Caco-2 (cell line): ENCODE results near the gene THBS4. TPM values are rescaled to one million over a fixed set of nuclear protein-coding genes. Genes with fewer than 3 reads are reported as not detected.
"Not testable (repeated sequence)": the region's sequence is repeated elsewhere in the genome, so short reads cannot be mapped to it uniquely, and the experiment has no call there.

Experiments
- BruUV-seq: library from RNA; stranded (reverse); fragments of 400-500 nt; replicated peaks from 2 replicates; lab custom pipeline; 2021; lab: Mats Ljungman, UMichigan
- CTCF ChIA-PET: fragments of 300-600 bp; sonication (Branson Sonifier 250); formaldehyde crosslinking; loops from one replicate; lab custom pipeline; 2022; ENCODE audit warnings: antibody characterized with exemption; lab: Charles Lee
- POLR2A ChIA-PET: fragments of 300-600 bp; sonication (Branson Sonifier 250); formaldehyde crosslinking; loops from one replicate; lab custom pipeline; 2022; ENCODE audit warnings: antibody characterized with exemption; lab: Charles Lee
- DNase-seq, 2 experiments: peaks; one replicate each; pipeline versions ENCODE4 v3.0.0 to v3.0.0-alpha.2; 2020 to 2022
- H3K27me3 ChIP-seq: replicated peaks from 2 replicates; pipeline ENCODE4 v1.6.0; 2011; ENCODE audit warnings: low read length; ENCODE audit not compliant: control insufficient read depth, insufficient read depth
- H3K36me3 ChIP-seq: 2 replicates; pipeline ENCODE4 v1.5.1; 2011; ENCODE audit warnings: low read length; ENCODE audit not compliant: control insufficient read depth, insufficient read depth
- H3K4me1 ChIP-seq: fragments of 250-450 bp; sonication (Bioruptor Pico); 2 replicates; pipeline ENCODE4 v1.5.1; 2020; ENCODE audit warnings: mild to moderate bottlenecking
- H3K4me3 ChIP-seq: 2 replicates; pipeline ENCODE4 v1.5.1; 2011; ENCODE audit warnings: low read depth, mild to moderate bottlenecking, control low read depth, low read length
- H3K9me3 ChIP-seq: fragments of 250-450 bp; sonication (Bioruptor Pico); 2 replicates; pipeline ENCODE4 v1.5.1; 2020; ENCODE audit warnings: mild to moderate bottlenecking, moderate library complexity
- H3K27ac Mint-ChIP-seq: one replicate; pipeline ENCODE4 v1.8.0; 2022; ENCODE audit warnings: mixed read lengths; ENCODE audit not compliant: unreplicated experiment
- H3K27me3 Mint-ChIP-seq: one replicate; pipeline ENCODE4 v1.8.0; 2022; ENCODE audit warnings: mixed read lengths; ENCODE audit not compliant: insufficient read depth, unreplicated experiment
- H3K36me3 Mint-ChIP-seq: one replicate; pipeline ENCODE4 v1.8.0; 2022; ENCODE audit warnings: mild to moderate bottlenecking, mixed read lengths; ENCODE audit not compliant: insufficient read depth, unreplicated experiment
- H3K4me1 Mint-ChIP-seq: one replicate; pipeline ENCODE4 v1.8.0; 2022; ENCODE audit warnings: low read depth, mixed read lengths; ENCODE audit not compliant: unreplicated experiment
- H3K4me3 Mint-ChIP-seq: one replicate; pipeline ENCODE4 v1.8.0; 2022; ENCODE audit warnings: mild to moderate bottlenecking, moderate library complexity, mixed read lengths; ENCODE audit not compliant: unreplicated experiment
- H3K9me3 Mint-ChIP-seq: one replicate; pipeline ENCODE4 v1.8.0; 2022; ENCODE audit warnings: mixed read lengths; ENCODE audit not compliant: unreplicated experiment
- CTCF ChIP-seq, 2 experiments: fragments of 200-600 bp in 1 of 2; IDR thresholded peaks; 1 replicate in 1 of 2; 2 replicates in 1 of 2; pipeline versions ENCODE4 v1.5.1 to v1.8.0; 2011 to 2022; ENCODE audit warnings: antibody characterized with exemption in 1 of 2, control low read depth in 1 of 2, inconsistent platforms in 1 of 2, low read depth in 1 of 2, low read length in 1 of 2, mild to moderate bottlenecking in 1 of 2, moderate library complexity in 1 of 2; ENCODE audit not compliant: insufficient read depth in 1 of 2, severe bottlenecking in 1 of 2, unreplicated experiment in 1 of 2
- intact Hi-C: fragments of 100-400 bp; cut with micrococcal nuclease; formaldehyde crosslinking; loops from one replicate; pipeline ENCODE4 v1.10.0; 2022; ENCODE audit not compliant: unreplicated experiment
- total RNA-seq: library from RNA; stranded (reverse); gene quantifications from 2 replicates; pipeline ENCODE4 v1.2.3, GENCODE V29; 2022

The THBS4 gene
- total RNA-seq, 1 experiment from 2014 or later: not detected

- H3K4me3 ChIP-seq: no peak overlapping the region
- POLR2A ChIA-PET: interaction anchor here (0.8 kb wide), 1 partner anchor 28 kb away, joined by 3 read pairs; no protein-coding TSS in a partner anchor
- no peaks in the 10 kb centered on the region for H3K27me3 Mint-ChIP-seq
- intact Hi-C loops: no loop called here
- H3K27ac Mint-ChIP-seq: peak overlapping the region; percentile 91
- peaks cover 22% of the 10 kb centered on the region for H3K9me3 Mint-ChIP-seq
- peak overlapping the region; percentile 12 for H3K4me3 Mint-ChIP-seq
- TF ChIP-seq CTCF (IDR thresholded peaks at IDR 0.05; ENCODE audit: insufficient read depth in 1 of 2, low read depth in 1 of 2, low read length in 1 of 2, severe bottlenecking in 1 of 2, unreplicated experiment in 1 of 2): no peak
- H3K4me1 ChIP-seq: peaks cover 52% of the 10 kb centered on the region
- peaks cover 44% of the 10 kb centered on the region for H3K36me3 Mint-ChIP-seq
- no TSS peak for BruUV-seq
- no peaks in the 10 kb centered on the region; the same call in 1 of the 2 replicates for H3K36me3 ChIP-seq
- no peaks in the 10 kb centered on the region for H3K27me3 ChIP-seq
- H3K9me3 ChIP-seq: peaks cover 2% of the 10 kb centered on the region; the same call in 1 of the 2 replicates
- H3K4me1 Mint-ChIP-seq: peaks cover 83% of the 10 kb centered on the region
- CTCF ChIA-PET: interaction anchor here (0.8 to 2.1 kb wide), 5 partner anchors 13 to 95 kb away, joined by 3 to 6 read pairs (median 5); no protein-coding TSS in a partner anchor
- no peak for DNase-seq
Measured at GRCh38 chr5:80109646-80110478, 74.7 kb downstream of the THBS4 start.

GRCh38 chr5:80111376-80111990 lies 76.3 kb downstream of the THBS4 start:
- H3K27me3 ChIP-seq, H3K27me3 Mint-ChIP-seq, H3K9me3 ChIP-seq, H3K36me3 ChIP-seq, H3K4me3 ChIP-seq, BruUV-seq: not testable (repeated sequence)
- intact Hi-C loops: loop anchor here (1.0 kb wide), 6 partner anchors 17 to 145 kb away; partner anchors contain the start of gene SERINC5
- H3K36me3 Mint-ChIP-seq: peaks cover 45% of the 10 kb centered on the region
- POLR2A ChIA-PET: interaction anchor here (0.6 to 1.4 kb wide), 3 partner anchors 17 to 146 kb away, joined by 3 to 8 read pairs (median 3); no protein-coding TSS in a partner anchor
- CTCF ChIA-PET: interaction anchor here (0.6 to 2.1 kb wide), 5 partner anchors 17 to 94 kb away, joined by 3 to 8 read pairs (median 5); no protein-coding TSS in a partner anchor
- peak; percentile 87 to 94 for DNase-seq
- peaks cover 17% of the 10 kb centered on the region for H3K9me3 Mint-ChIP-seq
- peak overlapping the region; percentile 62 for H3K4me3 Mint-ChIP-seq
- H3K4me1 Mint-ChIP-seq: peaks cover 67% of the 10 kb centered on the region
- peak overlapping the region; percentile 91 for H3K27ac Mint-ChIP-seq
- H3K4me1 ChIP-seq: peaks cover 42% of the 10 kb centered on the region

- no peak for DNase-seq
- peak overlapping the region; percentile 91 for H3K27ac Mint-ChIP-seq
- intact Hi-C loops: no loop called here
- CTCF ChIA-PET: no interaction called here
- Histone ChIP-seq H3K4me1 (peaks cover 38% of the 10 kb centered on the region), H3K36me3 (peaks cover 2% of the 10 kb centered on the region; the same call in 1 of the 2 replicates), H3K27me3 (no peaks in the 10 kb centered on the region), H3K9me3 (peaks cover 24% of the 10 kb centered on the region), H3K4me3 (no peak overlapping the region)
- POLR2A ChIA-PET: no interaction called here
- H3K4me1 Mint-ChIP-seq: peaks cover 38% of the 10 kb centered on the region
- peaks cover 19% of the 10 kb centered on the region for H3K9me3 Mint-ChIP-seq
- H3K4me3 Mint-ChIP-seq: no peak overlapping the region
- no TSS peak for BruUV-seq
- no peak for TF ChIP-seq CTCF (IDR thresholded peaks at IDR 0.05; ENCODE audit: insufficient read depth in 1 of 2, low read depth in 1 of 2, low read length in 1 of 2, severe bottlenecking in 1 of 2, unreplicated experiment in 1 of 2)
- H3K27me3 Mint-ChIP-seq: no peaks in the 10 kb centered on the region
- H3K36me3 Mint-ChIP-seq: peaks cover 43% of the 10 kb centered on the region
Measured at GRCh38 chr5:80114860-80115259, 79.7 kb downstream of the THBS4 start.
